GM23338 (cell line): ENCODE results near the gene C16orf90. TPM values are rescaled to one million over a fixed set of nuclear protein-coding genes. Genes with fewer than 3 reads are reported as not detected.

Experiments
- ATAC-seq: fragments of 200-7000 bp; cut with Tn5 transposase; 3 replicates; pipeline ENCODE4 v1.9.1; 2020
- DNase-seq: peaks from one replicate; pipeline ENCODE4 v3.0.0-alpha.2; 2015; ENCODE audit warnings: low spot score
- H2AFZ ChIP-seq: fragments of 200-600 bp; sonication (generic); 2 replicates; pipeline ENCODE4 v1.8.0; 2016; ENCODE audit warnings: antibody characterized with exemption, mild to moderate bottlenecking, moderate library complexity
- H3F3A ChIP-seq: fragments of 200-600 bp; sonication (generic); replicated peaks from 2 replicates; pipeline ENCODE4 v1.8.0; 2017; ENCODE audit warnings: antibody characterized with exemption, mixed run types, low read depth
- H3K27ac ChIP-seq: fragments of 200-600 bp; sonication (generic); 2 replicates; pipeline ENCODE4 v1.6.1; 2016; ENCODE audit warnings: low read depth
- H3K27me3 ChIP-seq: fragments of 200-600 bp; sonication (generic); 2 replicates; pipeline ENCODE4 v1.8.0; 2016; ENCODE audit warnings: mild to moderate bottlenecking, mixed run types, moderate library complexity; ENCODE audit not compliant: insufficient read depth
- H3K36me3 ChIP-seq: fragments of 200-600 bp; sonication (generic); 2 replicates; pipeline ENCODE4 v1.8.0; 2016; ENCODE audit warnings: mild to moderate bottlenecking; ENCODE audit not compliant: insufficient read depth
- H3K4me1 ChIP-seq: fragments of 200-600 bp; sonication (generic); 2 replicates; pipeline ENCODE4 v1.8.0; 2016; ENCODE audit warnings: mild to moderate bottlenecking, moderate library complexity; ENCODE audit not compliant: insufficient read depth
- H3K4me2 ChIP-seq: fragments of 200-600 bp; sonication (generic); 2 replicates; pipeline ENCODE4 v1.7.1; 2017; ENCODE audit warnings: mixed run types
- H3K4me3 ChIP-seq: fragments of 200-600 bp; sonication (generic); 2 replicates; pipeline ENCODE4 v1.6.1; 2016; ENCODE audit warnings: mixed run types
- H3K79me2 ChIP-seq: fragments of 200-600 bp; sonication (generic); replicated peaks from 2 replicates; pipeline ENCODE4 v1.8.0; 2017; ENCODE audit warnings: mild to moderate bottlenecking; ENCODE audit not compliant: insufficient read depth
- H3K9me2 ChIP-seq: fragments of 200-600 bp; sonication (generic); 2 replicates; pipeline ENCODE4 v1.8.0; 2017; ENCODE audit not compliant: insufficient read depth
- H4K20me1 ChIP-seq: fragments of 200-600 bp; sonication (generic); replicated peaks from 2 replicates; pipeline ENCODE4 v1.8.0; 2017; ENCODE audit warnings: mild to moderate bottlenecking; ENCODE audit not compliant: insufficient read depth
- H3K27ac Mint-ChIP-seq: 2 replicates; pipeline ENCODE4 v1.8.0; 2020; ENCODE audit warnings: inconsistent platforms, mild to moderate bottlenecking, moderate library complexity, mixed read lengths
- H3K27me3 Mint-ChIP-seq: 3 replicates; pipeline ENCODE4 v1.8.0; 2022; ENCODE audit warnings: low read depth, mild to moderate bottlenecking, moderate library complexity, mixed read lengths, inconsistent platforms; ENCODE audit not compliant: insufficient read depth, poor library complexity
- H3K36me3 Mint-ChIP-seq: 3 replicates; pipeline ENCODE4 v1.8.0; 2021; ENCODE audit warnings: low read depth, mild to moderate bottlenecking, inconsistent platforms, moderate library complexity, mixed read lengths
- H3K4me1 Mint-ChIP-seq: 3 replicates; pipeline ENCODE4 v1.8.0; 2020; ENCODE audit warnings: mild to moderate bottlenecking, inconsistent platforms, mixed read lengths
- H3K4me3 Mint-ChIP-seq: 3 replicates; pipeline ENCODE4 v1.8.0; 2021; ENCODE audit warnings: moderate library complexity, mild to moderate bottlenecking, inconsistent platforms, mixed read lengths
- H3K9me3 Mint-ChIP-seq: 3 replicates; pipeline ENCODE4 v1.8.0; 2020; ENCODE audit warnings: moderate library complexity, mild to moderate bottlenecking, inconsistent platforms, mixed read lengths
- CREB1 ChIP-seq: fragments of 250-450 bp; sonication (Bioruptor Pico); IDR thresholded peaks from 2 replicates; pipeline ENCODE4 v1.5.0; 2020; ENCODE audit warnings: low read depth, mild to moderate bottlenecking, moderate library complexity
- CTCF ChIP-seq, 2 experiments: fragments of 200-600 bp in 1 of 2; sonication (generic) in 1 of 2; conservative IDR thresholded peaks; 2 replicates each; pipeline versions ENCODE4 v1.5.1 to v1.6.1; 2016 to 2017; ENCODE audit warnings: antibody characterized with exemption in 2 of 2, low read depth in 2 of 2, mild to moderate bottlenecking in 2 of 2, moderate library complexity in 1 of 2
- EZH2 ChIP-seq: fragments of 200-600 bp; sonication (generic); IDR thresholded peaks from one replicate; pipeline ENCODE4 v1.8.0; 2017; ENCODE audit warnings: antibody characterized with exemption, mild to moderate bottlenecking, low read depth; ENCODE audit not compliant: unreplicated experiment
- EZH2phosphoT487 ChIP-seq: fragments of 200-600 bp; sonication (generic); IDR thresholded peaks from one replicate; pipeline ENCODE4 v1.8.1; 2018; ENCODE audit warnings: antibody characterized with exemption; ENCODE audit not compliant: unreplicated experiment
- JUNB ChIP-seq: IDR thresholded peaks from one replicate; pipeline ENCODE4 v1.6.1; 2016; ENCODE audit warnings: antibody characterized with exemption; ENCODE audit not compliant: unreplicated experiment
- POLR2AphosphoS5 ChIP-seq: IDR thresholded peaks from 2 replicates; pipeline ENCODE4 v1.6.1; 2016; ENCODE audit warnings: antibody characterized with exemption, low read depth
- REST ChIP-seq: IDR thresholded peaks from one replicate; pipeline ENCODE4 v1.6.1; 2018; ENCODE audit warnings: antibody characterized with exemption; ENCODE audit not compliant: unreplicated experiment
- STAT1 ChIP-seq: IDR thresholded peaks from one replicate; pipeline ENCODE4 v1.6.1; 2016; ENCODE audit warnings: antibody characterized with exemption; ENCODE audit not compliant: unreplicated experiment
- ZNF331 ChIP-seq: fragments of 250-450 bp; sonication (Bioruptor Pico); IDR thresholded peaks from 2 replicates; pipeline ENCODE4 v1.5.0; 2020; ENCODE audit warnings: low read depth, mild to moderate bottlenecking, moderate library complexity
- ZNF462 ChIP-seq: fragments of 250-450 bp; sonication (Bioruptor Pico); IDR thresholded peaks from 2 replicates; pipeline ENCODE4 v1.5.0; 2020; ENCODE audit warnings: mild to moderate bottlenecking, moderate library complexity
- polyA plus RNA-seq: library from polyadenylated mRNA; unstranded; fragments of >200 nt; fragmentation: Nextera tagmentation; extraction: Ambion mirVana; gene quantifications from 2 replicates; pipeline ENCODE4 v1.2.1, GENCODE V29; 2016
- total RNA-seq: library from RNA; depleted of rRNA; stranded (reverse); fragments of >200 nt; shearing (Covaris generic); gene quantifications from 2 replicates; pipeline ENCODE4 v1.2.3, GENCODE V29; 2014

The C16orf90 gene
- total and polyA plus RNA-seq, 2 experiments from 2014 or later = not detected

GRCh38 chr16:3538222-3538621 lies 42.9 kb upstream of the C16orf90 start:
- Histone ChIP-seq H4K20me1 (no peaks in the 10 kb centered on the region), H3K27ac (no peak overlapping the region), H3K9me2 (no peaks in the 10 kb centered on the region), H3K4me2 (no peak overlapping the region), H3K36me3 (no peaks in the 10 kb centered on the region), H3K79me2 (no peaks in the 10 kb centered on the region), H3F3A (no peaks in the 10 kb centered on the region), H3K4me3 (no peak overlapping the region), H3K4me1 (no peaks in the 10 kb centered on the region), H2AFZ (no peak overlapping the region), H3K27me3 (no peaks in the 10 kb centered on the region)
- Mint-ChIP-seq H3K4me1 (peaks cover 8% of the 10 kb centered on the region; the same call in 2 of the 3 replicates), H3K36me3 (peaks cover 11% of the 10 kb centered on the region), H3K9me3 (no peaks in the 10 kb centered on the region), H3K4me3 (no peak overlapping the region), H3K27me3 (peaks cover 12% of the 10 kb centered on the region), H3K27ac (no peak overlapping the region)
- no peak for TF ChIP-seq STAT1
- TF ChIP-seq ZNF331 (CRISPR knock-in tag) = no peak
- TF ChIP-seq EZH2 = no peak
- TF ChIP-seq CREB1 = no peak
- TF ChIP-seq EZH2phosphoT487 = no peak
- no peak for TF ChIP-seq REST
- no peak for TF ChIP-seq ZNF462 (CRISPR knock-in tag)
- no peak for TF ChIP-seq JUNB
- no peak for TF ChIP-seq CTCF (conservative IDR thresholded peaks at IDR 0.05; ENCODE audit: low read depth in 2 of 2)
- TF ChIP-seq POLR2AphosphoS5 = no peak
- ATAC-seq (no peak), DNase-seq (no peak)
